ENCODE measurements around the gene SERPINB7. TPM values are rescaled to one million over a fixed set of nuclear protein-coding genes. Genes with fewer than 3 reads are reported as not detected.

Gene SERPINB7
- total and polyA plus RNA-seq, 4 donors: 0.12 to 1.6 (median 0.19) TPM

DNA sequence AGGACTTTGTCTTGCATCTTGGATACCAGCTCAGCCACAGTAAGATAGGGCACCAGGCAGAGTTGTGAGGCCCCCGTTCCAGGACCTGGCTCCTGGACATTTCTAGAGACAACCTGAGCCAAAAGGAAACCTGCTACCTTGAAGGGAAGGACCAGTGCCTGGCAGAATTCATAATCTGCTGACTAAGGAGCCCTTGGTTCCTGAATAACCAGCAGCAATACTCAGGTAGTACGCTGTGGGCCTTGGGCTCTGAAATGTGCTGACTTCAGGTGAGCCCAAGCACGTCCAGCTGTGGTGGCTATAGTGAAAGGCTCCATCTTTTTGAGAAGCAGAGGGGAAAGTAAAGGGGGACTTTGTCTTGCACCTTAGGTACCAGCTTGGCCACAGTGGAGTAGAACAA is 44.0 kb upstream of the SERPINB7 start:
- no peak for DNase-seq
- TF ChIP-seq, protein P1, sequence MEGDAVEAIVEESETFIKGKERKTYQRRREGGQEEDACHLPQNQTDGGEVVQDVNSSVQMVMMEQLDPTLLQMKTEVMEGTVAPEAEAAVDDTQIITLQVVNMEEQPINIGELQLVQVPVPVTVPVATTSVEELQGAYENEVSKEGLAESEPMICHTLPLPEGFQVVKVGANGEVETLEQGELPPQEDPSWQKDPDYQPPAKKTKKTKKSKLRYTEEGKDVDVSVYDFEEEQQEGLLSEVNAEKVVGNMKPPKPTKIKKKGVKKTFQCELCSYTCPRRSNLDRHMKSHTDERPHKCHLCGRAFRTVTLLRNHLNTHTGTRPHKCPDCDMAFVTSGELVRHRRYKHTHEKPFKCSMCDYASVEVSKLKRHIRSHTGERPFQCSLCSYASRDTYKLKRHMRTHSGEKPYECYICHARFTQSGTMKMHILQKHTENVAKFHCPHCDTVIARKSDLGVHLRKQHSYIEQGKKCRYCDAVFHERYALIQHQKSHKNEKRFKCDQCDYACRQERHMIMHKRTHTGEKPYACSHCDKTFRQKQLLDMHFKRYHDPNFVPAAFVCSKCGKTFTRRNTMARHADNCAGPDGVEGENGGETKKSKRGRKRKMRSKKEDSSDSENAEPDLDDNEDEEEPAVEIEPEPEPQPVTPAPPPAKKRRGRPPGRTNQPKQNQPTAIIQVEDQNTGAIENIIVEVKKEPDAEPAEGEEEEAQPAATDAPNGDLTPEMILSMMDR (IDR thresholded peaks at IDR 0.05; ENCODE audit: control extremely low read depth, extremely low read depth): no peak
- Histone ChIP-seq H3K9ac (ENCODE audit: insufficient read depth in 1 of 2, low read length in 2 of 2) (no peak overlapping the region), H3K36me3 (ENCODE audit: control insufficient read depth in 4 of 4, insufficient read depth in 4 of 4, low read length in 4 of 4) (no peaks in the 10 kb centered on the region), H3K27ac (ENCODE audit: low read depth in 1 of 2, low read length in 1 of 2) (no peak overlapping the region), H3K4me1 (ENCODE audit: control insufficient read depth in 5 of 5, insufficient read depth in 5 of 5, low read length in 5 of 5) (no peaks in the 10 kb centered on the region), H3K9me3 (ENCODE audit: control insufficient read depth in 4 of 4, insufficient read depth in 3 of 4, low read length in 3 of 4) (peaks cover 0 to 3% (median 0%) of the 10 kb centered on the region in 4 donors), H3K4me3 (no peak overlapping the region), H3K27me3 (ENCODE audit: control insufficient read depth in 3 of 3, insufficient read depth in 3 of 3, low read length in 2 of 3) (no peaks in the 10 kb centered on the region)
- WGBS, 2 donors: 85 to 90% methylated on average over 3 of the region's 3 CpGs
- ATAC-seq (ENCODE audit: insufficient read depth, low FRiP score): no peak

DNA sequence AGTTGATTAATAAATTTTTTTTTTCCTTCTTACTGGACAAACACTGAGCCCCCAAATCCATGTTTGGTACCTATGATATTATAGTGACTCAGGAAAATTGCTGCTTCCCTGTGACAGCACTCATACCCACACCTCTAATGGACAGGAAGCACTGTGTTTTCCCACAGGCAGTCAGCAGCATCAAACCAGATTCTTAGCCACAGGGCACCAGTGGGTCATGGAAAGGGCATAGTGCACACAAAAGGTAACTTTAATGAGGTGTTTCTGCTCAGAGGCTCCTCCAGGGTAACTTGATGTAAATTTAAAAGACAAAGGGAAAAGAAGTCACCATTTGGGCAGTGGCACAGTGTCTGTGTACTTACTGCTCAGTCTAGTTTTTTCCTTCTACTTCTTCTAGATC is 38.3 kb upstream of the SERPINB7 start:
- H3K27ac ChIP-seq (ENCODE audit: low read depth in 1 of 2, low read length in 1 of 2): no peak overlapping the region
- H3K9ac ChIP-seq (ENCODE audit: insufficient read depth in 1 of 2, low read length in 2 of 2): no peak overlapping the region
- no peak for DNase-seq
- no peak overlapping the region for H3K4me3 ChIP-seq
- no peak for ATAC-seq (ENCODE audit: insufficient read depth, low FRiP score)
- H3K27me3 ChIP-seq (ENCODE audit: control insufficient read depth in 3 of 3, insufficient read depth in 3 of 3, low read length in 2 of 3): no peaks in the 10 kb centered on the region
- TF ChIP-seq, protein P1 (IDR thresholded peaks at IDR 0.05; ENCODE audit: control extremely low read depth, extremely low read depth): no peak
- peaks cover 0 to 3% (median 0%) of the 10 kb centered on the region in 4 donors for H3K9me3 ChIP-seq (ENCODE audit: control insufficient read depth in 4 of 4, insufficient read depth in 3 of 4, low read length in 3 of 4)
- H3K36me3 ChIP-seq (ENCODE audit: control insufficient read depth in 4 of 4, insufficient read depth in 4 of 4, low read length in 4 of 4): no peaks in the 10 kb centered on the region
- H3K4me1 ChIP-seq (ENCODE audit: control insufficient read depth in 5 of 5, insufficient read depth in 5 of 5, low read length in 5 of 5): no peaks in the 10 kb centered on the region

DNA sequence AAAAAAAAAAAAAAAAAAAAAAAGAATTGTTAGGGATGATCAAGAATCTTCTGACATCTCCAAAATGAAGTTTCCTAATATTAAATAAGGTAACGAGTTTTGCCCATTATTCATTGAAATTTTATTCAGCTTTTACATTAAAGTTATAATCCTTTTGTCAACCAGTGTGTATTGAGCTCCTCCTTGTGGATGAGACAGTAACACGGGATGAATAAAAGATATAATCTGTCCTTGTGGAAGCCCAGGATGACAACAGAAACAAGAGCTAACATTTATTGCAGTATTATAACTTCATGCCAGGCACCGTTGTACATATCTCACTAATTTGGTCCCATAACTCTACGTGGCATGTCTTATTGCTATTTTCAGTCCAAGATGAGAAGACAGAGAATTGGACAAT is 33.4 kb upstream of the SERPINB7 start:
- DNase-seq (no peak), ATAC-seq (ENCODE audit: insufficient read depth, low FRiP score) (no peak)
- Histone ChIP-seq H3K27ac (ENCODE audit: low read depth in 1 of 2, low read length in 1 of 2) (no peak overlapping the region), H3K9me3 (ENCODE audit: control insufficient read depth in 4 of 4, insufficient read depth in 3 of 4, low read length in 3 of 4) (peaks cover 0 to 3% (median 0%) of the 10 kb centered on the region in 4 donors), H3K9ac (ENCODE audit: insufficient read depth in 1 of 2, low read length in 2 of 2) (no peak overlapping the region), H3K36me3 (ENCODE audit: control insufficient read depth in 4 of 4, insufficient read depth in 4 of 4, low read length in 4 of 4) (no peaks in the 10 kb centered on the region), H3K4me3 (no peak overlapping the region), H3K27me3 (ENCODE audit: control insufficient read depth in 3 of 3, insufficient read depth in 3 of 3, low read length in 2 of 3) (no peaks in the 10 kb centered on the region), H3K4me1 (ENCODE audit: control insufficient read depth in 5 of 5, insufficient read depth in 5 of 5, low read length in 5 of 5) (no peaks in the 10 kb centered on the region)
- TF ChIP-seq, protein P1 (IDR thresholded peaks at IDR 0.05; ENCODE audit: control extremely low read depth, extremely low read depth): no peak
- 70% methylated on average over 4 of the region's 4 CpGs for WGBS, 2 donors

DNA sequence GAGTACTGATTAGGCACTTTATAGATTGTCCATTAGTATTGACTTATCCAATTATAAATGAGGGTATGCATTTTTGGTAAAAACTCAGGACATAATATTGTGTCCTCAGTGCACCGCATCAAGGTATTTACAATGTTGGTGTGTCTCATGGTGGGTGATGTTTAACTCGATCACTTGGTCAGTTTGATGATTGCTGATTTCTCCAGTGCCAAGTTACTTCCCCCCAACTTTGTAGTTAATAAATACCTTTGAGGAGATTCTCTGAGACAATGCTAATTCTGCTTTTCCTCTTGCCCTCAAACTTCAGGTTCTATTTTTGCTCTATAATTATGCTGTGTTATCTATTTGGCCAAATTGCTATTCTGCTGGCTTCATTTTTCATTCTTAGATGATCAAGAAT is 28.2 kb upstream of the SERPINB7 start:
- 82 to 89% methylated on average over 2 of the region's 2 CpGs for WGBS, 2 donors
- Histone ChIP-seq H3K4me3 (no peak overlapping the region), H3K9me3 (ENCODE audit: control insufficient read depth in 4 of 4, insufficient read depth in 3 of 4, low read length in 3 of 4) (no peaks in the 10 kb centered on the region), H3K27ac (ENCODE audit: low read depth in 1 of 2, low read length in 1 of 2) (no peak overlapping the region), H3K27me3 (ENCODE audit: control insufficient read depth in 3 of 3, insufficient read depth in 3 of 3, low read length in 2 of 3) (no peaks in the 10 kb centered on the region), H3K4me1 (ENCODE audit: control insufficient read depth in 5 of 5, insufficient read depth in 5 of 5, low read length in 5 of 5) (no peaks in the 10 kb centered on the region), H3K9ac (ENCODE audit: insufficient read depth in 1 of 2, low read length in 2 of 2) (no peak overlapping the region), H3K36me3 (ENCODE audit: control insufficient read depth in 4 of 4, insufficient read depth in 4 of 4, low read length in 4 of 4) (no peaks in the 10 kb centered on the region)
- TF ChIP-seq, protein P1 (IDR thresholded peaks at IDR 0.05; ENCODE audit: control extremely low read depth, extremely low read depth): no peak
- ATAC-seq (ENCODE audit: insufficient read depth, low FRiP score): no peak
- DNase-seq: no peak

Data from lung (tissue), 12 donors.